ENCODE measurements around the gene GSTA2.

GRCh38 chr6:52704060-52704459, 59.2 kb downstream of the GSTA2 start:
- TF ChIP-seq CTCF (IDR thresholded peaks at IDR 0.05; ENCODE audit: borderline replicate concordance, extremely low read depth, low read length, poor library complexity, severe bottlenecking), result no peak
- TF ChIP-seq EZH2 (IDR thresholded peaks at IDR 0.05; ENCODE audit: borderline replicate concordance, low read depth, low read length, severe bottlenecking), result no peak
